Epithelial cell of proximal tubule (primary cell): ENCODE measurements around the gene TSTD1. TPM values are rescaled to one million over a fixed set of nuclear protein-coding genes. Genes with fewer than 3 reads are reported as not detected.

Experiments used
- DNase-seq: peaks from one replicate; pipeline ENCODE4 v3.0.0-alpha.2; 2011; ENCODE audit warnings: low read depth
- H3K4me3 ChIP-seq: 2 replicates; pipeline ENCODE4 v1.5.1; 2011; ENCODE audit warnings: low read depth, mild to moderate bottlenecking, low read length
- total RNA-seq: library from RNA; depleted of rRNA; stranded (reverse); fragments of >200 nt; gene quantifications from 2 replicates; pipeline ENCODE4 v1.2.3, GENCODE V29; 2015
- TF ChIP-seq, protein P1 (sequence below): conservative IDR thresholded peaks from 2 replicates; pipeline ENCODE4 v1.5.1; 2012; ENCODE audit warnings: low read depth, mild to moderate bottlenecking, low read length

TSTD1 gene, protein sequence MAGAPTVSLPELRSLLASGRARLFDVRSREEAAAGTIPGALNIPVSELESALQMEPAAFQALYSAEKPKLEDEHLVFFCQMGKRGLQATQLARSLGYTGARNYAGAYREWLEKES
- total RNA-seq, result 52.0 and 148 TPM in 2 replicates

DNA sequence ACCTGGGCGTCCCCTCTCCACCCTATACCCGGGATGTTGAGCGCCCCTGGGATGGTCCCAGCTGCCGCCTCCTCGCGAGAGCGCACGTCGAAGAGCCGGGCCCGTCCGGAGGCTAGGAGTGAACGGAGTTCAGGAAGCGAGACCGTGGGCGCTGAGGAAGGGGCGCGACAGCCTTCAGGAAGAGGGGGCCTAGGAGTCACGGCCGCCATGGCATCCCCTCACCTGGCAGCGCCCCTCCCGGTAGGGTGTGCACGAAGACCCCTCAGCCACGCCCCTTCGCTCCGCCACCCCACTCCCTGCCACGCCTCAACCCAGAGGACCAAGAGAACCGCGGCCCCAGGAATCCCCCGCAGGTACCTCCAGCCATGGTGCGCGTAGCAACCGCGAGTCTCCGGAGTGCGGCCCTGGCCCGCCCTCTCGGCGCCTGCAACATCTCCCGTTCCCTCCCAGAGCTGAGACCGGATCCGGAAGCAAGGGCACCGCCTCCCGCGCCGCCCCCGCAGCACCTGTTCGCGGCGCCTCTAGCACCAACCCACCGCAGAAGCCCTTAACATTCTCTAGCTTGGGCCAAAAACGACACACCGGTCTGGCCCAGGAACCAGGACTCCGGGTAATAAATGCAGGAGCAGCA lies at the start of gene TSTD1:
Gene TSTD1, minus strand, starts transcription at position 442 of the 631 bp plus-strand sequence. Its CDS starts 75 bp downstream, at position 367.
- DNase-seq, result no peak
- peak within 1 kb of the TSS; percentile 97 for H3K4me3 ChIP-seq
- TF ChIP-seq, protein P1, sequence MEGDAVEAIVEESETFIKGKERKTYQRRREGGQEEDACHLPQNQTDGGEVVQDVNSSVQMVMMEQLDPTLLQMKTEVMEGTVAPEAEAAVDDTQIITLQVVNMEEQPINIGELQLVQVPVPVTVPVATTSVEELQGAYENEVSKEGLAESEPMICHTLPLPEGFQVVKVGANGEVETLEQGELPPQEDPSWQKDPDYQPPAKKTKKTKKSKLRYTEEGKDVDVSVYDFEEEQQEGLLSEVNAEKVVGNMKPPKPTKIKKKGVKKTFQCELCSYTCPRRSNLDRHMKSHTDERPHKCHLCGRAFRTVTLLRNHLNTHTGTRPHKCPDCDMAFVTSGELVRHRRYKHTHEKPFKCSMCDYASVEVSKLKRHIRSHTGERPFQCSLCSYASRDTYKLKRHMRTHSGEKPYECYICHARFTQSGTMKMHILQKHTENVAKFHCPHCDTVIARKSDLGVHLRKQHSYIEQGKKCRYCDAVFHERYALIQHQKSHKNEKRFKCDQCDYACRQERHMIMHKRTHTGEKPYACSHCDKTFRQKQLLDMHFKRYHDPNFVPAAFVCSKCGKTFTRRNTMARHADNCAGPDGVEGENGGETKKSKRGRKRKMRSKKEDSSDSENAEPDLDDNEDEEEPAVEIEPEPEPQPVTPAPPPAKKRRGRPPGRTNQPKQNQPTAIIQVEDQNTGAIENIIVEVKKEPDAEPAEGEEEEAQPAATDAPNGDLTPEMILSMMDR, result peak; percentile 12

DNA sequence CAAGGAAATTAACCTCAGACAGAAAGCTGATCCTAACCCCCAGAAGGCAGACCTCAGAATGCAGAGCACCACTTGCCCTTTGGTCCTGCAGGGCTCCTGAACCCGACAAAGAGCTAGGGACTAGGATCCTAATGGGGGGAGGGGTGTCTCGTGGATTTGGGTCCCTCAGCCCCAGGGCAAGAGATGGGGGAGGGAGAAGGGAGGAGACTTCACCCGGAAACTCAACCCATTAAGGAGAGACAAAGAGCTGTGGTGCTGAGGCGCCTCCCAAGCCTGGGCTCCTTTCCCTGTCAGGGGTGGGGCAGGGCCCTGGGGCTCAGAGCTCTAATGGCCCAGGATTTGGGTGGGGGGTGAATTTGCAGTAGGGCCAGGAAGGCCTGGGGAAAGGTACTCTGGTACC lies 47.7 kb upstream of the TSTD1 start:
- H3K4me3 ChIP-seq, result no peak overlapping the region
- TF ChIP-seq, protein P1, result no peak

DNA sequence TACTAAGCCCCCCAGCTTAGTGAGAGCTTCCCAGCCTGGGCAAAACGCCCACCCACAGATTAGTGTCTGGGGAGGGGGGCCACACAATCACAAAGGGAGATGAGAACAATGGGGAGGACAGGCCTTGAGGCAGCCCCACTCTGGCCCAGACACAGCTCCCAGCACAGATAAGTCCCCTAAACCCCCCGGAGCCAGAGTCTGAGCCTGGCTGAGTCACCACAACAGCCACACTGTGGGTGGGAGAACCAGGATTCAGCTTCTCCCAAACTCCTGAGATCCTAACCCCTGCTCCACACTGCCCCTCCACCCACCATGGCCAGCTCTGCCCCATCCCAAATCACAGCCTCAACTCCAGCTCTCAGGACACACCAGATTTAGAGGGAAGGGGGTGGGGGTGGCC lies 46.4 kb upstream of the TSTD1 start:
- DNase-seq, result no peak
- H3K4me3 ChIP-seq, result no peak overlapping the region
- TF ChIP-seq, protein P1, result no peak

More for the DNA sequence above, 47.7 kb upstream of the TSTD1 start:
- DNase-seq, result no peak

DNA sequence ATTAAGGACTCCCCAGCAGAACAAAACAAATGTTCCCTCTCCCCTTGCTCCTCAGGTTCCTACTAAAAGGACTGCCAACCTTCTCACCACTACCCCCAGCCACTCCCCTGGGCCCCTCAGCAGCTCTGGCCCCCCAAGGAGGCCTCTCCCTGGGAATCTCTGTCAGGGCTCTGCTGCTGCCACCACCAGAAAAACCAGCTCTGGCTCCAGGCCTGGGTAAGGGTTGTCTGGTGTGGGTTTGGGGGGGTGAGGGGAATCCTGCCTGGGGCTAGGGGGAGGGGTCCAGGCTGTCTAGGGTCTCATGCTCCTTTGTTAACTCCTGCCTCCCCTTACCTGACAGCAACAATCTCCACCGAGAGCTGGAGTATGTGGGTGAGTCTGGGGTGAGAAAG lies 45.8 kb upstream of the TSTD1 start:
- no peak overlapping the region for H3K4me3 ChIP-seq
- DNase-seq, result no peak
- TF ChIP-seq, protein P1, result no peak

DNA sequence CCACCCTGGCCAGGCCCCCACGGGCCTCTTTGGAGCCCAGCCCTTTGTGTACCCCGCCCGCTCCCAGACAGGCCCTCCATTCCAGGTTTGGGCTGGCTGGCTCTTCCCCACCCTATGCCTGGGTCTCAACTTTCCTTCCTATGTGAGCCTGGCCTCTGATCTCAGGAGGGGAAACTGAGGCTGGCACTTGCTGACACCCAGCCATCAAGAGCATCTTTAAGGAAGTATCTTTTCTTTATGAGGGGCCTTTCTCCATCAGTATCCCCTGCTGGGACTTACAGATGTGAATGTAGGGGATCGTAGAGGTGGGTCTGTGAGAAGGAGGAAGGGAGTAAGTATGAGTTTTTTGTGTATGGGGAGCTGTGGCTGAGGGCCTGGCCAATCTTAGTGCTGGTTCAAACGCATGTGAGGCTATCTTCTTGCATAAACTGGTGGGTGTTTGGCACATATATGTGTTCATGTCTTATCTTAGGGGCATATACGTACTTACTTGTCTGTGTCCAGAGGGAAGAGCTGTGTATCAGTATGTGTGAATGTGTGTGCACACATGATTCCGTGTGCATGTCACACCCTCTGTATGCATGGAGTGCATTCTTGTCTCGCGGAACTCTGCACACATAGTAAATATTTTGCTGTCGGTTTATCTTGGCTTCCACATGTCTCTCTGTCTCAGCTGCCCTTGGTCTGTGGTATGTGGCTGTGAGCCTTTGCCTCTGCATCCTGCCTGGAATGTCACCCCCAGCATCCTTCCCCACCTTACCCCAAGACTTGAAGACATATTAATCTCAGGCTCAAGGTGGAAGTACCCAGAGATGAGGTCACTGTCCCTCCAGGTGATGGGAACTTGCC lies 45.2 kb upstream of the TSTD1 start:
- H3K4me3 ChIP-seq, result no peak overlapping the region
- TF ChIP-seq, protein P1, result no peak
- no peak for DNase-seq

DNA sequence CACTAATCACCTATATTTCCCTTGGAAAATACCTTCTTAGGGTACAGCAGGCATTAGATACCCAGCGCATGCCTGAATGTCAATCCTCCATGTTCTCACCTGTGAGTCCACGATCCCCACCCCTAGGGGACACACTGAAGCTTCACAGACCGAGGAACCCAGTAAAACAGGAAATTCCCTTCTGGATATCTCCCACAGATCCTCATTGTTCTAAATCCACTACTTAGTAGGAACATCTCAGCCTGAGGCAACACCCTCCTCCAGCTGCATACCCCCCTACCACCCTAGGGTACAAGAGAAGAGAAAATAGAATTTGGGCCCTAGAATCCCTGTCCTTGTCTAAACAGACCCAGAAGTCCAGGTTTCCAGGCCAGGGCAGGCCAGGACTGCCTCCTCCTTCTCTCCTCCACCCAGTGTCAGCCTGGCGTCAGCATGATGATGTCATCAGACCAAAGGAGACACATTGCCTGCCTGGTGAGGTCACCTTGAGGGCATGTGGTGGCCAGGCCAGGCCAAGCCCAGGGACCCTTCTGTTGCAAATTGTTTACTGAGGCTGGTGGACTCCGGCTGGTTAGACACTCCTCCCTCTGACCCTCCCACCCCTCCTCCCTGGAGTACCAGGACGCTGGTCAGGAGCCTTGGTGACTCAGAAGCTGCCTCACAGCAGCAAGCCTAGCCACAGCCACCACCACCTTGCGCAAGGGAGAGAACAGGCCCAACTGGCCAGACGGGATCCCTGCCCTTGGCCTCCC lies 44.4 kb upstream of the TSTD1 start:
- TF ChIP-seq, protein P1, result no peak
- peak; percentile 73 for DNase-seq
- no peak overlapping the region for H3K4me3 ChIP-seq
